CD8-positive, alpha-beta memory T cell (primary cell): Measurements from ENCODE around the gene OLFM3. TPM values are rescaled to one million over a fixed set of nuclear protein-coding genes. Genes with fewer than 3 reads are reported as not detected.

Experiments
- CTCF ChIA-PET: fragments of 350-600 bp; sonication (Branson Sonifier 250); formaldehyde crosslinking; loops from one replicate; lab custom pipeline; 2021; ENCODE audit warnings: antibody characterized with exemption; lab: Charles Lee
- POLR2A ChIA-PET: fragments of 350-600 bp; sonication (Branson Sonifier 250); formaldehyde crosslinking; loops from one replicate; lab custom pipeline; 2021; ENCODE audit warnings: antibody characterized with exemption; lab: Charles Lee
- DNase-seq, 5 donors: peaks; one replicate each; pipeline versions ENCODE4 v3.0.0 to v3.0.0-alpha.2; 2020 to 2022; ENCODE audit warnings: mixed read lengths in 1 of 5
- H3K27ac ChIP-seq: one replicate; pipeline ENCODE4 v1.7.0; 2013; ENCODE audit warnings: low read depth, mild to moderate bottlenecking, low read length, moderate library complexity
- H3K27me3 ChIP-seq: 2 replicates; pipeline ENCODE4 v1.7.0; 2013; ENCODE audit warnings: low read length, mild to moderate bottlenecking; ENCODE audit not compliant: insufficient read depth, poor library complexity, severe bottlenecking
- H3K36me3 ChIP-seq: 2 replicates; pipeline ENCODE4 v1.7.0; 2013; ENCODE audit warnings: mild to moderate bottlenecking, low read length, moderate library complexity; ENCODE audit not compliant: insufficient read depth
- H3K4me1 ChIP-seq: 2 replicates; pipeline ENCODE4 v1.7.0; 2013; ENCODE audit warnings: mild to moderate bottlenecking, low read length, moderate library complexity; ENCODE audit not compliant: insufficient read depth
- H3K4me3 ChIP-seq: 2 replicates; pipeline ENCODE4 v1.7.0; 2013; ENCODE audit warnings: mild to moderate bottlenecking, low read length
- H3K9me3 ChIP-seq: 2 replicates; pipeline ENCODE4 v1.7.0; 2013; ENCODE audit warnings: mild to moderate bottlenecking, low read length
- H3K27ac Mint-ChIP-seq, 8 donors: one replicate each; pipeline ENCODE4 v1.8.0; 2020 to 2021; ENCODE audit warnings: mixed read lengths in 8 of 8, mild to moderate bottlenecking in 6 of 8, inconsistent platforms in 3 of 8, moderate library complexity in 3 of 8
- H3K27me3 Mint-ChIP-seq, 2 donors: one replicate each; pipeline ENCODE4 v1.8.0; 2020 to 2021; ENCODE audit warnings: mixed read lengths in 2 of 2, mild to moderate bottlenecking in 1 of 2, moderate library complexity in 1 of 2
- H3K36me3 Mint-ChIP-seq, 3 donors: one replicate each; pipeline ENCODE4 v1.8.0; 2020 to 2021; ENCODE audit warnings: mixed read lengths in 3 of 3, inconsistent platforms in 1 of 3, mild to moderate bottlenecking in 1 of 3
- H3K4me1 Mint-ChIP-seq, 3 donors: one replicate each; pipeline ENCODE4 v1.8.0; 2020 to 2021; ENCODE audit warnings: mixed read lengths in 3 of 3, inconsistent platforms in 1 of 3, mild to moderate bottlenecking in 1 of 3
- H3K4me3 Mint-ChIP-seq, 7 donors: one replicate each; pipeline ENCODE4 v1.8.0; 2020 to 2021; ENCODE audit warnings: mixed read lengths in 7 of 7, mild to moderate bottlenecking in 6 of 7, moderate library complexity in 4 of 7, inconsistent platforms in 2 of 7
- H3K9me3 Mint-ChIP-seq, 5 donors: one replicate each; pipeline ENCODE4 v1.8.0; 2020 to 2022; ENCODE audit warnings: mixed read lengths in 5 of 5, mild to moderate bottlenecking in 3 of 5, moderate library complexity in 2 of 5, inconsistent platforms in 1 of 5
- polyA plus RNA-seq: library from polyadenylated mRNA; unstranded; fragments of 300-500 nt; fragmentation: Illumina TruSeq; gene quantifications from one replicate; pipeline ENCODE4 v1.2.3, GENCODE V29; 2021
- total RNA-seq, 2 experiments: library from RNA; stranded (reverse); gene quantifications; one replicate each; pipeline ENCODE4 v1.2.3, GENCODE V29; 2021

The OLFM3 gene
- total and polyA plus RNA-seq, 3 experiments from 2014 or later: not detected

DNA sequence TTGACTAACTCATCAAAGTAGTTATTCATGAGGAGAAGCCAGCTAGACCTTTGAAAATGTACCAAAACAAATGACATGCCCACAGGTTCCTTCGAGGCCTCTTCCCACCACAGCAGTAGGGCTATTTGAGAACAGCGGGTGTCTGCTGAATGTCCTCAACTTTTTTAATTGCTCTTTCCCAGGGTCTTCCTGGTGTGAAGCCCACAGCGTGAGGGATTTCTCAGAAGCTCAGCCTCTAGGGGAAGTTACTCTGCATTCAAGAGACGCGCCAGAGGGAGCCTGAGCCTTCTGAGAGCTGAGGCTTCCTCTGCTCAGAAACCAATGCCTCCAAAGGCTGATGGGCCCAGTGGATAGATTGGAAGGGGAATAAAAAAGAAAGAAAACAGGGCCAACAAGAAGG, 153.6 kb downstream of the OLFM3 start:
- Histone ChIP-seq H3K4me1 (no peaks in the 10 kb centered on the region), H3K4me3 (no peak overlapping the region), H3K27ac (no peak overlapping the region), H3K27me3 (no peaks in the 10 kb centered on the region), H3K9me3 (no peaks in the 10 kb centered on the region), H3K36me3 (no peaks in the 10 kb centered on the region)
- ChIA-PET POLR2A (no interaction called here), CTCF (no interaction called here)
- H3K4me1 Mint-ChIP-seq: no peaks in the 10 kb centered on the region
- no peak overlapping the region for H3K27ac Mint-ChIP-seq
- DNase-seq: no peak
- H3K36me3 Mint-ChIP-seq: no peaks in the 10 kb centered on the region
- H3K27me3 Mint-ChIP-seq: peaks cover 0 to 4% of the 10 kb centered on the region in 2 donors
- peaks cover 0 to 7% (median 0%) of the 10 kb centered on the region in 5 donors for H3K9me3 Mint-ChIP-seq
- H3K4me3 Mint-ChIP-seq: no peak overlapping the region

DNA sequence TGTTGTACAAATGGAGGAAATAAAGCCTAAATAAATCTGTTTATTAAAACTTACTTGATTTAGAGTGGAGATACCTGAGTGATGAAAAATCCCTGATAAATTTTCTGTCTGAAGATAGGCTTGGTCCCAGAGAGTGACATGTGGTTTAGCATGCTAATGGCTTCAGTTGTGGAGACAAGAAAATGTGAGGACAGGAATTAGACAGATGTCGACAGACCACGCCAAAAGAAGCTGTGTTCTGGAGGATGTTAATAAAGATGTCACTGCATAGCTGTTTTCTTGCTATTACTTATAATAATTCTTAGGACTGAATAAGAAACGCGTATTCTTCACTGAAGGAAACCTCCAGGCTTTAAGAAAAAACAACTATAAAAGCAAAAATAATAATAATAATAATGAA, 154.9 kb downstream of the OLFM3 start:
- CTCF ChIA-PET: no interaction called here

DNA sequence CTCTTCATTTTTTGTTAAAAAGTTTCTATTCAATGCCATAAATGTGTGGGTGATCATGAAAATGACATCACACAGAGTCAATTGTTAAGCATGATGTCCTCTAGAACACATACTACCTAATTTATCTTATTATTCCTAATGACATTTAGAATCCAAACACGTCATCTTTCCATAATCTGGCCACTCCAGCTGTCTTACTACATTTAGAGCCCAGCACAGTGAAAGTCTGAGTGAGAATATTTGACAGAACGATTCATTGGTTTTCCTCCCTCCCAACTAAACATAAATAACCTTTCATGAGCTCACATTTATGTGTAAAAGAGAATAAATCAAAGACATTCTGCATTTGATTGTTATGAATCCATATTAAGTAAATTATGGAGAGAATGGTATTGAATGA, 160.7 kb downstream of the OLFM3 start:
- Histone ChIP-seq H3K4me3 (no peak overlapping the region), H3K9me3 (no peaks in the 10 kb centered on the region), H3K4me1 (no peaks in the 10 kb centered on the region), H3K27ac (no peak overlapping the region), H3K36me3 (no peaks in the 10 kb centered on the region), H3K27me3 (no peaks in the 10 kb centered on the region)
- Mint-ChIP-seq H3K27me3 (no peaks in the 10 kb centered on the region), H3K4me3 (no peak overlapping the region), H3K4me1 (no peaks in the 10 kb centered on the region), H3K9me3 (peaks cover 0 to 5% (median 1%) of the 10 kb centered on the region in 5 donors), H3K36me3 (no peaks in the 10 kb centered on the region), H3K27ac (no peak overlapping the region)
- POLR2A ChIA-PET: no interaction called here
- no peak for DNase-seq
- CTCF ChIA-PET: no interaction called here

More for the DNA sequence above, 154.9 kb downstream of the OLFM3 start:
- Histone ChIP-seq H3K9me3 (no peaks in the 10 kb centered on the region), H3K4me3 (no peak overlapping the region), H3K27ac (no peak overlapping the region), H3K27me3 (no peaks in the 10 kb centered on the region), H3K36me3 (no peaks in the 10 kb centered on the region), H3K4me1 (no peaks in the 10 kb centered on the region)
- Mint-ChIP-seq H3K27me3 (peaks cover 0 to 4% of the 10 kb centered on the region in 2 donors), H3K36me3 (no peaks in the 10 kb centered on the region), H3K9me3 (peaks cover 0 to 7% (median 1%) of the 10 kb centered on the region in 5 donors), H3K4me3 (no peak overlapping the region), H3K4me1 (no peaks in the 10 kb centered on the region), H3K27ac (no peak overlapping the region)
- POLR2A ChIA-PET: no interaction called here
- no peak for DNase-seq

DNA sequence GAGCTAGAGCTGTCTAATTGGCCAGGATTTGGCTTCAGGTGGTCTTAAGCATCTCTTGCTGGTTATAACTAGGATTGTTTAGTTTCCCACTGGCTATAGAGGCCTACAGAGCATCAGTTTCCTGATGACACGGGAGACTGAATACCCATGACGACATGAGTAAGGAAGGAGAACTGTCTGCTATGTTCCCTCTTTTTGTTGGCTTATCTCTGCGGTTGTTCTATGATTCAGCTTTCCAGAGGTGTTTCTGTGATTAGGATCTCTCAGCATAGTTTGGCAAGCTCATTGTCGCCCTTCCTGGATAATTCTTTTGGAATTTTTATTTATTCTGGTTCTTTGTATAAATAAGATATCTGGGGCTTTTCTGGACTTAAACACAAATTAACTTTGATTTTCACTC, 163.4 kb downstream of the OLFM3 start:
- ChIA-PET CTCF (no interaction called here), POLR2A (no interaction called here)
- Histone ChIP-seq H3K4me3 (no peak overlapping the region), H3K27ac (no peak overlapping the region), H3K9me3 (no peaks in the 10 kb centered on the region), H3K27me3 (no peaks in the 10 kb centered on the region), H3K4me1 (no peaks in the 10 kb centered on the region), H3K36me3 (no peaks in the 10 kb centered on the region)
- Mint-ChIP-seq H3K27me3 (no peaks in the 10 kb centered on the region), H3K4me3 (no peak overlapping the region), H3K36me3 (no peaks in the 10 kb centered on the region), H3K4me1 (no peaks in the 10 kb centered on the region), H3K9me3 (peaks cover 0 to 3% (median 0%) of the 10 kb centered on the region in 5 donors), H3K27ac (no peak overlapping the region)
- DNase-seq: no peak

DNA sequence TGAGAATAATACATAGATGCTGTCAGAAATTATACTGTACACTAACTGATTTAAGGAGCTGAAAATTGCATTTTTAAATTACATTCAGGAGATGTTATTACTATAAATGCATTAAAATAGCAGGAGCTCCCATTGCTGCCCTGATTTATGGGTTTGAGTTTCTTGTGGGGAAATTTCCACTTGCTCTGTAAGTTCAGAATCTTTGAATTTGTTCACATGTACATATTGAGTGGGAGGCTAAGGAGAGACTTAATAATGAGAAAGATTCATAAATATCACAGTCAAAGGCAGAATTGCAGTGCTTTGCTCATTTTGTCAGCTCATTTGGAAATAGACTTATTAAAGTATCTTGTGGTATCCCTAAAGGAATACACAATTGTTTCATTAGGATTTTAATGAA, 170.3 kb downstream of the OLFM3 start:
- CTCF ChIA-PET: no interaction called here

DNA sequence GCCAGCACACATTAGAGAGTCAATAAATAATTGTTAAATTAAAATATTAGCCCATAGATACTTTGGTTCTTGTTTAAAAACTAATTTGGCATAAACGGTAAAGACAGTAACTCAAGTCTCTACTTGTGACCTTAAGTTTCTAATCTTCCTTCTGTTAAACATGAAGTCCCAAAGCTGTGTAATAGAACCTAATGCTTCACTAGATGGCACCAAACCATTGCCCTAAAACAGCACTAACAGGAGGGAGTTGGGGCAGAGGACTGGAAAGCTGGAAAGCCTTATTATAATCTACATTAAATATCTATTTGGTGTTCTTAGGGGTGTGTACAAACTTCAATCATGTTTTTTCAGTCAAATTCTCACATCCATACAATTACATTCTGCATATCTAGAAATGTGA, 176.7 kb downstream of the OLFM3 start:
- POLR2A ChIA-PET: no interaction called here

More for the DNA sequence above, 170.3 kb downstream of the OLFM3 start:
- Mint-ChIP-seq H3K4me1 (no peaks in the 10 kb centered on the region), H3K36me3 (no peaks in the 10 kb centered on the region), H3K27ac (no peak overlapping the region), H3K9me3 (peaks cover 0 to 3% (median 0%) of the 10 kb centered on the region in 5 donors), H3K4me3 (no peak overlapping the region), H3K27me3 (peaks cover 0 to 3% of the 10 kb centered on the region in 2 donors)
- no peak for DNase-seq
- H3K4me1 ChIP-seq: no peaks in the 10 kb centered on the region
- POLR2A ChIA-PET: no interaction called here
- no peaks in the 10 kb centered on the region for H3K27me3 ChIP-seq
- H3K27ac ChIP-seq: no peak overlapping the region
- no peaks in the 10 kb centered on the region for H3K36me3 ChIP-seq
- H3K4me3 ChIP-seq: no peak overlapping the region
- no peaks in the 10 kb centered on the region for H3K9me3 ChIP-seq

DNA sequence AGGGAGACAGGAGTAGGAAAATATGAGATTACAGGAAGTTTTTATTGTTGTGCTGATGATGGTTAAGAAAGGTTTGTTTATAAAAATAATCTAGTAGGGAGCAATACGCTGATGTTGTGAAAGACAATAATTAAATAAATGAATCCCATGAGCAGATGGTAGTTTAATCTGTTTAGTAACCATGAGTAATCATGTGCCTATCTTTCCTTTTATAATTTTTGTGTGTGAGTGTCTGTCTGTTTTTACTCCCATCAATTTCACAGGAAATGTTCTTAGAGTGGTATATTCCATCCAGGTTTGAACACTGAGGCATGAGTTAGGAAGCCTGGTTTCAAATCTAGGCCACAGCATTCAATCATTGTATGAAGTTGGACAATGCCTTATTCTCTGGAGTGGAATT, 180.5 kb downstream of the OLFM3 start:
- no peak overlapping the region for H3K27ac Mint-ChIP-seq
- no peaks in the 10 kb centered on the region for H3K27me3 Mint-ChIP-seq
- POLR2A ChIA-PET: no interaction called here
- H3K36me3 ChIP-seq: no peaks in the 10 kb centered on the region
- H3K27me3 ChIP-seq: no peaks in the 10 kb centered on the region
- no peak for DNase-seq
- H3K27ac ChIP-seq: no peak overlapping the region
- H3K9me3 ChIP-seq: no peaks in the 10 kb centered on the region
- no peaks in the 10 kb centered on the region for H3K4me1 ChIP-seq
- CTCF ChIA-PET: no interaction called here
- H3K4me1 Mint-ChIP-seq: no peaks in the 10 kb centered on the region
- no peaks in the 10 kb centered on the region for H3K36me3 Mint-ChIP-seq
- no peak overlapping the region for H3K4me3 Mint-ChIP-seq
- no peak overlapping the region for H3K4me3 ChIP-seq
- peaks cover 0 to 5% (median 0%) of the 10 kb centered on the region in 5 donors for H3K9me3 Mint-ChIP-seq

More for the DNA sequence above, 176.7 kb downstream of the OLFM3 start:
- no peaks in the 10 kb centered on the region for H3K36me3 Mint-ChIP-seq
- no peaks in the 10 kb centered on the region for H3K27me3 ChIP-seq
- H3K9me3 Mint-ChIP-seq: peaks cover 0 to 5% (median 0%) of the 10 kb centered on the region in 5 donors
- CTCF ChIA-PET: no interaction called here
- H3K4me3 Mint-ChIP-seq: no peak overlapping the region
- H3K4me3 ChIP-seq: no peak overlapping the region
- H3K27ac ChIP-seq: no peak overlapping the region
- no peak for DNase-seq
- H3K27me3 Mint-ChIP-seq: peaks cover 0 to 2% of the 10 kb centered on the region in 2 donors
- H3K4me1 ChIP-seq: no peaks in the 10 kb centered on the region
- H3K27ac Mint-ChIP-seq: no peak overlapping the region
- H3K9me3 ChIP-seq: no peaks in the 10 kb centered on the region
- no peaks in the 10 kb centered on the region for H3K36me3 ChIP-seq
- H3K4me1 Mint-ChIP-seq: no peaks in the 10 kb centered on the region

DNA sequence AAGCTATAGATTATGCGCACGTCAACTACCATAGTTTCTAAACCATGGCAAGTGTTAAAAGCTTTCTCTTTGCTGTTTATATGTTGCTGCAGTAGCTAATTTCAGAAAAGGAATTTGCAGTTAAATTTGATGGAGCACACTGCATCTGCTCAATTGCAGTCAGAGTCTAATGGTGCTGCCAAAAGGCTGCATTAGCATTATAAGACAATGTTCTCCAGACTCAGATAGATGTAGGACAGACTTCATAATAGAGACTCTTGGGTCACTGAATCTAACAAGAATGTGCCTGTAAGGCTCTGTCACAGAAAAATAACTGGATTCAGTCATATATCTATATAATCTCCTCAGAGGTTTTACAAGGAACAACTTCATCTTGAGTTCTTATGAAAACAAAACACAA, 198.3 kb downstream of the OLFM3 start:
- CTCF ChIA-PET: no interaction called here
- H3K27me3 Mint-ChIP-seq: no peaks in the 10 kb centered on the region
- Histone ChIP-seq H3K27ac (no peak overlapping the region), H3K4me3 (no peak overlapping the region), H3K27me3 (no peaks in the 10 kb centered on the region), H3K4me1 (no peaks in the 10 kb centered on the region), H3K36me3 (no peaks in the 10 kb centered on the region), H3K9me3 (no peaks in the 10 kb centered on the region)
- POLR2A ChIA-PET: no interaction called here
- DNase-seq: no peak
- no peak overlapping the region for H3K4me3 Mint-ChIP-seq
- no peak overlapping the region for H3K27ac Mint-ChIP-seq
- no peaks in the 10 kb centered on the region for H3K4me1 Mint-ChIP-seq
- no peaks in the 10 kb centered on the region for H3K9me3 Mint-ChIP-seq
- H3K36me3 Mint-ChIP-seq: no peaks in the 10 kb centered on the region

DNA sequence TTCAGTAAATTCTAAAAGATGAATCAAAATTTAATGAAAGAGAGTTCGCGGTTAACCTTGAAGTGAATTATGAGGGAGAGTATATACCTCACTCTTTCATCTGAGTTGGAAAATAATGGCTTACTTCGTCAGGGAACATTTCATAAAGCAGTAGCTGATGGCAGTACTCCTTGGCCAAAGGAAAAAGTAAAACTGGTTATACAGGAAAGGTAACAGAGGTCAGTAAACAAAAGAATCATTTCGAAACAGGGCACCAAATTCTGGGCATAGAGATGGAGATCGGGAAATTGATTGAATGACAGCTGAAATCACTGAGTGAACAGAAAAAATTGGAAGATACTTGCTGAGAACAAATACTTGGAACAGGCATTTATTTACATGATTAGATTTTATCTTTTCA, 199.0 kb downstream of the OLFM3 start:
- Histone ChIP-seq H3K27me3 (no peaks in the 10 kb centered on the region), H3K4me3 (no peak overlapping the region), H3K36me3 (no peaks in the 10 kb centered on the region), H3K4me1 (no peaks in the 10 kb centered on the region), H3K9me3 (no peaks in the 10 kb centered on the region), H3K27ac (no peak overlapping the region)
- no peak for DNase-seq
- Mint-ChIP-seq H3K4me3 (no peak overlapping the region), H3K27me3 (no peaks in the 10 kb centered on the region), H3K27ac (no peak overlapping the region), H3K4me1 (no peaks in the 10 kb centered on the region), H3K36me3 (no peaks in the 10 kb centered on the region), H3K9me3 (no peaks in the 10 kb centered on the region)
- ChIA-PET CTCF (no interaction called here), POLR2A (no interaction called here)
